ENCODE measurements around the gene NRP1. TPM values are rescaled to one million over a fixed set of nuclear protein-coding genes. Genes with fewer than 3 reads are reported as not detected.

The NRP1 gene
- polyA plus RNA-seq, 4 donors = 2.5 to 22.0 (median 12.3) TPM

DNA sequence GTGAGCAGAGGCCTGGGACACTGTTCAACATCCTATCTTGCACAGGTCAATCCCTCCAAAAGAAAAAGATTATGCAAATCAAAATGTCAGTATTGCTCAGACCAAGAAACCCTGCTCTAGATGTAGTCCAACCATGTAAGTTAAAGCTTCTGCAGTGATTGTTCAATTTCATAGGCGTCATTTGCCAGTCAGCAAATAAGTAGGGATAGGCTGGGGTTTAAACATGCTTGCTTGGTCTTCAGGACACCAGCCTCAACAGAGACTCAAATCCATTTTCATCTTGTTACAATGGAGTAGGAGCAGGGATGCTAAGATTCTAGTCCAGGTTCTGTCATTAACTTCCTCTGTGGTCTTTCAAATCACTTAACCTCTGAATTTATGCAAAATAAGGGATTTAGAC lies 89.1 kb downstream of the NRP1 start:
- 85 to 93% (median 92%) methylated on average over 1 of the region's 1 CpG for WGBS, 3 donors
- no peak overlapping the region for H3K27ac ChIP-seq (ENCODE audit: low read depth in 1 of 3, low read length in 2 of 3)
- no peak overlapping the region for H3K4me3 ChIP-seq (ENCODE audit: low read depth in 1 of 3, low read length in 3 of 3)
- FAIRE-seq = no peak
- H3K4me1 ChIP-seq (ENCODE audit: control insufficient read depth in 3 of 3, insufficient read depth in 2 of 3, low read depth in 1 of 3, low read length in 2 of 3) = no peaks in the 10 kb centered on the region
- H3K27me3 ChIP-seq (ENCODE audit: control insufficient read depth in 3 of 3, insufficient read depth in 3 of 3, low read length in 3 of 3) = no peaks in the 10 kb centered on the region
- H3K36me3 ChIP-seq (ENCODE audit: control insufficient read depth in 3 of 3, insufficient read depth in 2 of 3, low read depth in 1 of 3, low read length in 3 of 3) = peaks cover 0 to 4% (median 4%) of the 10 kb centered on the region in 3 donors
- DNase-seq = no peak
- no peaks in the 10 kb centered on the region for H3K9me3 ChIP-seq (ENCODE audit: control insufficient read depth in 2 of 2, insufficient read depth in 1 of 2, low read depth in 1 of 2, low read length in 1 of 2)

DNA sequence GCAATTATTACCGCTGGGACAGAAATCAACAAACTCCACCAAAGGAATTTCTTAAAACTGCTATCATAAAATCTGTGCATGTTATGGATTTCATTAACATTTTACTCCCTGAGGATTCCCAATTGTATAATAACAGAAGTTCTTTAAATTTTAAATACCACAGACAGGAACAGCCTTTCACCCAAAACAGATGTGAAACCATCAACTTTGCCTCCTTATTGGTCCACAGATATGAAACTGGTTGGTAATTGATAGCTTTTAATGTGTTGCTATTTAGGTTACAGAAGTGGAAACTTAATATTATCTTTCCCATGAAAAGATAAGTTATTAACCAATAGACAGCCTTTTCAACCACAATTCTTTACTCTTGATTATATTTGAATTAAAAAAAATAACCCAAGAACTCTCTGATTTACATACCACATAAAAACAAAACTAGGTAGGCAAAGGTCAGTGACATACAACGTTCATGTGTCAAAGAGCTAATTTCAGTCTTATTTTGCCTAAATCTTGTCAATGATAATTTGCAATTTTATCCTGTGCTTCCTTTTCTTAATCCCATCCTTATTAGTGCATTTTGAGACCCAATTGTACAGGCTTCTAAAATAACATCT lies 90.0 kb downstream of the NRP1 start:
- Histone ChIP-seq H3K27me3 (ENCODE audit: control insufficient read depth in 3 of 3, insufficient read depth in 3 of 3, low read length in 3 of 3) (no peaks in the 10 kb centered on the region), H3K9me3 (ENCODE audit: control insufficient read depth in 2 of 2, insufficient read depth in 1 of 2, low read depth in 1 of 2, low read length in 1 of 2) (no peaks in the 10 kb centered on the region), H3K36me3 (ENCODE audit: control insufficient read depth in 3 of 3, insufficient read depth in 2 of 3, low read depth in 1 of 3, low read length in 3 of 3) (peaks cover 0 to 4% (median 4%) of the 10 kb centered on the region in 3 donors), H3K4me1 (ENCODE audit: control insufficient read depth in 3 of 3, insufficient read depth in 2 of 3, low read depth in 1 of 3, low read length in 2 of 3) (no peaks in the 10 kb centered on the region), H3K4me3 (ENCODE audit: low read depth in 1 of 3, low read length in 3 of 3) (no peak overlapping the region), H3K27ac (ENCODE audit: low read depth in 1 of 3, low read length in 2 of 3) (no peak overlapping the region)
- FAIRE-seq = no peak
- DNase-seq = no peak
- 54 to 66% (median 60%) methylated on average over 2 of the region's 2 CpGs for WGBS, 3 donors

DNA sequence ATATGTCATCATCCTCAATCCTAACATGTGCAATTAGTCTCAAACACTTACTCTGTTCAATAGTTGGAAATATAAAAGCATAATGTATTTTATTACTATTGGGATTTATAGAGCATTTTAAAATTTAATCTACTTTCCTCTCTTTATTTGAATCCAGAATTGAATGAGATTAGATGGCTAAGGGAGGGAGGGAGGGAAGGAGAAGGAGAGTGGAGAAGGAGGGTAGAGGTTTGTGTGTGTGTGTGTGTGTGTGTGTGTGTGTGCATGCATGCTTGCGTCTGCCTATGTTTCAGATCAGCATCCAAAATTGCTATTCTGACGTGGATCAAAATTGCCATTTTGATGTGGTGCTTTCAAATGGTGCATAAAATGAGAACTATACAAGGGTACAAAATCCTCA lies 90.8 kb downstream of the NRP1 start:
- H3K27me3 ChIP-seq (ENCODE audit: control insufficient read depth in 3 of 3, insufficient read depth in 3 of 3, low read length in 3 of 3) = no peaks in the 10 kb centered on the region
- 88 to 92% (median 88%) methylated on average over 2 of the region's 2 CpGs for WGBS, 3 donors
- peaks cover 0 to 4% (median 4%) of the 10 kb centered on the region in 3 donors for H3K36me3 ChIP-seq (ENCODE audit: control insufficient read depth in 3 of 3, insufficient read depth in 2 of 3, low read depth in 1 of 3, low read length in 3 of 3)
- no peaks in the 10 kb centered on the region for H3K9me3 ChIP-seq (ENCODE audit: control insufficient read depth in 2 of 2, insufficient read depth in 1 of 2, low read depth in 1 of 2, low read length in 1 of 2)
- H3K4me1 ChIP-seq (ENCODE audit: control insufficient read depth in 3 of 3, insufficient read depth in 2 of 3, low read depth in 1 of 3, low read length in 2 of 3) = no peaks in the 10 kb centered on the region
- FAIRE-seq (no peak), DNase-seq (no peak)
- no peak overlapping the region for H3K4me3 ChIP-seq (ENCODE audit: low read depth in 1 of 3, low read length in 3 of 3)
- H3K27ac ChIP-seq (ENCODE audit: low read depth in 1 of 3, low read length in 2 of 3) = no peak overlapping the region

DNA sequence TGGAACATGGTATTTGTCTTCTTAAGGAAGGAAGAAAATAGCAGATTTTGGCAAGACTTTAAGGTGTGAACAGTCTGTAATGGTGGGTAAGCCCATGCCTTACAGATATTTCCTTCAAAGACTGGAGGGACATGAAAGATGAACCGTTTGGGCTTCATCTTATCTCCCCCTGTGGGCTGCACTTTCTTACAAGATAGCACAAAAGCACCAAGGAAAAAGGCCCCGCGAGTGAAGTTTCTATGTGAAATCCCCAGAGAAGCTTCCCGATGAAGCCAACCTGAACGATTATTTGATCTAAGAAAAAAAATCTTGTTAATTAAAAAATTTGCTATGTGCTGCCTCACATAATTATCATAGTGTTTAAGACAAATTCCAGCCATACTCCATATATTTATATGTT lies 91.5 kb downstream of the NRP1 start:
- no peaks in the 10 kb centered on the region for H3K9me3 ChIP-seq (ENCODE audit: control insufficient read depth in 2 of 2, insufficient read depth in 1 of 2, low read depth in 1 of 2, low read length in 1 of 2)
- no peak for DNase-seq
- no peak overlapping the region for H3K4me3 ChIP-seq (ENCODE audit: low read depth in 1 of 3, low read length in 3 of 3)
- no peaks in the 10 kb centered on the region for H3K4me1 ChIP-seq (ENCODE audit: control insufficient read depth in 3 of 3, insufficient read depth in 2 of 3, low read depth in 1 of 3, low read length in 2 of 3)
- no peak overlapping the region for H3K27ac ChIP-seq (ENCODE audit: low read depth in 1 of 3, low read length in 2 of 3)
- no peak for FAIRE-seq
- 76 to 91% (median 81%) methylated on average over 5 of the region's 5 CpGs for WGBS, 3 donors
- H3K36me3 ChIP-seq (ENCODE audit: control insufficient read depth in 3 of 3, insufficient read depth in 2 of 3, low read depth in 1 of 3, low read length in 3 of 3) = peaks cover 0 to 4% (median 4%) of the 10 kb centered on the region in 3 donors
- H3K27me3 ChIP-seq (ENCODE audit: control insufficient read depth in 3 of 3, insufficient read depth in 3 of 3, low read length in 3 of 3) = no peaks in the 10 kb centered on the region

DNA sequence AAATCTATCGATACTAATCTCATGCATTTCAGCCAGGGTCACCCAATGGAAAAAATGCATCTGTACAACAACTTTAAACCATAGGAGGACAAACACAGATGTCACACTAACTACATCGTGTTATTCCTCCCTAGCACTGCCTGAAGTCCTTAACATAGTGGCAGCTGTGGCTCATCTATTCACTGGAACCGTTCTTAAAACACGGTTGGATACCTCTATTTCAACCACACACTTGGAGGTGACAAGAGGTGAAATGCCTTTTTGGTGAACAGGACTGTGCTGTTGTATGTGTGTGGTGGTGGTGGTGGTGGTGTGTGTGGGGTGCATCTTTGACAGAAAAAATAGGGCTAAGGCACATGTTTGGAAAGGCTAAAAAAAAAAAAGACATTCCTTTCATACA lies 93.1 kb downstream of the NRP1 start:
- Histone ChIP-seq H3K4me1 (ENCODE audit: control insufficient read depth in 3 of 3, insufficient read depth in 2 of 3, low read depth in 1 of 3, low read length in 2 of 3) (no peaks in the 10 kb centered on the region), H3K4me3 (ENCODE audit: low read depth in 1 of 3, low read length in 3 of 3) (no peak overlapping the region), H3K36me3 (ENCODE audit: control insufficient read depth in 3 of 3, insufficient read depth in 2 of 3, low read depth in 1 of 3, low read length in 3 of 3) (peaks cover 0 to 4% (median 0%) of the 10 kb centered on the region in 3 donors), H3K27me3 (ENCODE audit: control insufficient read depth in 3 of 3, insufficient read depth in 3 of 3, low read length in 3 of 3) (no peaks in the 10 kb centered on the region), H3K9me3 (ENCODE audit: control insufficient read depth in 2 of 2, insufficient read depth in 1 of 2, low read depth in 1 of 2, low read length in 1 of 2) (no peaks in the 10 kb centered on the region), H3K27ac (ENCODE audit: low read depth in 1 of 3, low read length in 2 of 3) (no peak overlapping the region)
- no peak for DNase-seq
- 73 to 92% (median 82%) methylated on average over 4 of the region's 4 CpGs for WGBS, 3 donors
- no peak for FAIRE-seq

DNA sequence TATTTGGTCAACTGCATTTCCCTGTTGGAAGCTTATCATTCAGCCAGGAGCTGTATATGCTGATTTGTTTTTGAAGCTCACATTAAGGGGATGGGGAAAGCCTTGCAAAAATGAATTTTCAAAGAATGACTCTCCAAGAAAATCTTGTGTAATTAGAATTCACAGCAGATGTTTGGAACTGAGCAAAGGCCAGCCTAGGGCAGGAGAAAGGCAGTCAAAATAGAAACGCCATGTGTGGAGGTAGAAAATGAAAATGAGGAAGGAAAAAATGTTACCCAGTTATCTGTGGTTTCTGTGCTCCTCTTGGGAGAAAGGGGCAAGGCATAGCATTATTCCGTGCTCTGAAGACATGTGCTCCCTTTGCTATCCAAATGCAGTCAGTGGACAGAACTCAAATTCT lies 93.5 kb downstream of the NRP1 start:
- WGBS, 3 donors = 61 to 72% (median 62%) methylated on average over 2 of the region's 2 CpGs

DNA sequence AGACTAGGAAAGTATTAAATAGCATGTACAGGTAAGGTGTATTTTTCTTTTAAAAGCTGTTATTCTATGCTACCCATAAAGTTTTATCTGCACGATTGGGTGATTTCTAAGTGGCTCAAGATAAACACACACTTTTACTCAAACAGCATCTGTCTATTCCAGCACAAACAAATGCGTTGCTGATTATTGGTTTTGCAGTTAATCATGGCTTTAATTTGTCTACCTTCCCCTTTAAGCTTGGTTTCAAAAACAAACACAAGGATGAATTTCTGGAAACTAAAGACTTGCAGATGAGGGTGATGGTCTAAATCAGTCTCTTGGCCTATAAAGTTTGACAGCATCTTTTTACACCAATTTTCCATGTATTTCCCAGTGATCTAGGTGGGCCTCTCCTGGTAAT lies 94.2 kb downstream of the NRP1 start:
- WGBS, 3 donors = 84 to 85% (median 84%) methylated on average over 2 of the region's 2 CpGs
- no peaks in the 10 kb centered on the region for H3K27me3 ChIP-seq (ENCODE audit: control insufficient read depth in 3 of 3, insufficient read depth in 3 of 3, low read length in 3 of 3)
- H3K4me1 ChIP-seq (ENCODE audit: control insufficient read depth in 3 of 3, insufficient read depth in 2 of 3, low read depth in 1 of 3, low read length in 2 of 3) = no peaks in the 10 kb centered on the region
- H3K27ac ChIP-seq (ENCODE audit: low read depth in 1 of 3, low read length in 2 of 3) = no peak overlapping the region
- FAIRE-seq = no peak
- H3K9me3 ChIP-seq (ENCODE audit: control insufficient read depth in 2 of 2, insufficient read depth in 1 of 2, low read depth in 1 of 2, low read length in 1 of 2) = no peaks in the 10 kb centered on the region
- no peak overlapping the region for H3K4me3 ChIP-seq (ENCODE audit: low read depth in 1 of 3, low read length in 3 of 3)
- no peak for DNase-seq
- H3K36me3 ChIP-seq (ENCODE audit: control insufficient read depth in 3 of 3, insufficient read depth in 2 of 3, low read depth in 1 of 3, low read length in 3 of 3) = peaks cover 0 to 4% (median 0%) of the 10 kb centered on the region in 3 donors

More for the DNA sequence above, 93.5 kb downstream of the NRP1 start:
- Histone ChIP-seq H3K27me3 (ENCODE audit: control insufficient read depth in 3 of 3, insufficient read depth in 3 of 3, low read length in 3 of 3) (no peaks in the 10 kb centered on the region), H3K4me3 (ENCODE audit: low read depth in 1 of 3, low read length in 3 of 3) (no peak overlapping the region), H3K4me1 (ENCODE audit: control insufficient read depth in 3 of 3, insufficient read depth in 2 of 3, low read depth in 1 of 3, low read length in 2 of 3) (no peaks in the 10 kb centered on the region), H3K9me3 (ENCODE audit: control insufficient read depth in 2 of 2, insufficient read depth in 1 of 2, low read depth in 1 of 2, low read length in 1 of 2) (no peaks in the 10 kb centered on the region), H3K36me3 (ENCODE audit: control insufficient read depth in 3 of 3, insufficient read depth in 2 of 3, low read depth in 1 of 3, low read length in 3 of 3) (peaks cover 0 to 4% (median 0%) of the 10 kb centered on the region in 3 donors), H3K27ac (ENCODE audit: low read depth in 1 of 3, low read length in 2 of 3) (no peak overlapping the region)
- FAIRE-seq (no peak), DNase-seq (no peak)

DNA sequence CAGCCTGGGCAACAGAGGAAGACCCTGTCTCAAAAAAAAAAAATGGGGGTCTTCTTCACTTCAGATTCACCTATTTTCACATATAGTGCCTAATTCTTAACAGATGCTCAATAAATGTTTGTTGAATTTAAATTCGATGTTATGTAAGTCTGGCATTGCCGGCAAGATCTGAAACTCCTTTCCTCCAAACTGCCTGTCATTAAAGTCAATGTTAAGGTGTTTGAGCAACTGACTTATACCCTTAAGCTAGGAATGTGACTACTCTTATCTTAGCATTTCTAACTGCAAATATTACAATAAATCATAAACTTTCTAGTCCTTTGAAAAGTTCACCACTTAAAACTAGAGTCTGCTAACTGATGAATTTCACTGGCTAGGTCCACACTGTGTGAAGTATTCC lies 95.2 kb downstream of the NRP1 start:
- H3K27me3 ChIP-seq (ENCODE audit: control insufficient read depth in 3 of 3, insufficient read depth in 3 of 3, low read length in 3 of 3) = no peaks in the 10 kb centered on the region
- no peaks in the 10 kb centered on the region for H3K4me1 ChIP-seq (ENCODE audit: control insufficient read depth in 3 of 3, insufficient read depth in 2 of 3, low read depth in 1 of 3, low read length in 2 of 3)
- 86 to 97% (median 92%) methylated on average over 2 of the region's 2 CpGs for WGBS, 3 donors
- H3K4me3 ChIP-seq (ENCODE audit: low read depth in 1 of 3, low read length in 3 of 3) = no peak overlapping the region
- no peaks in the 10 kb centered on the region for H3K9me3 ChIP-seq (ENCODE audit: control insufficient read depth in 2 of 2, insufficient read depth in 1 of 2, low read depth in 1 of 2, low read length in 1 of 2)
- H3K36me3 ChIP-seq (ENCODE audit: control insufficient read depth in 3 of 3, insufficient read depth in 2 of 3, low read depth in 1 of 3, low read length in 3 of 3) = peaks cover 0 to 4% (median 0%) of the 10 kb centered on the region in 3 donors
- DNase-seq = no peak
- no peak for FAIRE-seq
- no peak overlapping the region for H3K27ac ChIP-seq (ENCODE audit: low read depth in 1 of 3, low read length in 2 of 3)

DNA sequence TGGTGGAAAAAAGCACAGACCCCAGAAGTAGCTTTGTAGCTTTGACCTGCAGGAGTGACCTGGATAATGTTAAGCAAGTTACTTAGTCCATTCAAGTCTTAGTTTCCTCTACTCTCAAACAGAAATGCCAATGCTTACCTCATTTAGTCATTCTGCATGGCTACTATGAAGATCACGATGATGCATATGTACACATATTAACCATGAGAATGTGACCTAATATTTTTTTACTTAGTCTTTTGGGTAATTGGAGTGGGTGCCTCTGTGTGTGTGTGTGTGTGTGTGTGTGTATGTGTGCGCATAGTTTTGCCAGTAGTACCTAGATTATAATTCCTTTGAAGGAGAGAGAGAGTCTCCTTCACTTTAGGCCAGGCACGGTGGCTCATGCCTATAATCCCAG lies 95.8 kb downstream of the NRP1 start:
- H3K4me3 ChIP-seq (ENCODE audit: low read depth in 1 of 3, low read length in 3 of 3) = no peak overlapping the region
- H3K27ac ChIP-seq (ENCODE audit: low read depth in 1 of 3, low read length in 2 of 3) = no peak overlapping the region
- no peaks in the 10 kb centered on the region for H3K36me3 ChIP-seq (ENCODE audit: control insufficient read depth in 3 of 3, insufficient read depth in 2 of 3, low read depth in 1 of 3, low read length in 3 of 3)
- 91 to 94% (median 91%) methylated on average over 3 of the region's 3 CpGs for WGBS, 3 donors
- H3K4me1 ChIP-seq (ENCODE audit: control insufficient read depth in 3 of 3, insufficient read depth in 2 of 3, low read depth in 1 of 3, low read length in 2 of 3) = no peaks in the 10 kb centered on the region
- FAIRE-seq = no peak
- H3K9me3 ChIP-seq (ENCODE audit: control insufficient read depth in 2 of 2, insufficient read depth in 1 of 2, low read depth in 1 of 2, low read length in 1 of 2) = no peaks in the 10 kb centered on the region
- no peak for DNase-seq
- H3K27me3 ChIP-seq (ENCODE audit: control insufficient read depth in 3 of 3, insufficient read depth in 3 of 3, low read length in 3 of 3) = no peaks in the 10 kb centered on the region

All from small intestine (tissue), 7 donors.